HepG2 (cell line): Measurements from ENCODE around the gene TGM1. TPM values are rescaled to one million over a fixed set of nuclear protein-coding genes. Genes with fewer than 3 reads are reported as not detected.
A peak's percentile ranks its signal among the peaks of the same experiment; 100 is the strongest.

Experiments
- ARNT2 ChIP-seq: sonication (generic); formaldehyde crosslinking; IDR thresholded peaks from 2 replicates; pipeline ENCODE4 v1.8.0; 2022; ENCODE audit warnings: mild to moderate bottlenecking, low read depth, missing genetic modification reagents, moderate library complexity
- ASH2L ChIP-seq: fragments of 300-600, 200-600 bp; sonication (generic); IDR thresholded peaks from 2 replicates; pipeline ENCODE4 v1.7.0; 2017; ENCODE audit warnings: low read depth, mild to moderate bottlenecking, moderate library complexity, mixed read lengths, low read length; ENCODE audit not compliant: insufficient read length
- CERS6 ChIP-seq: sonication (generic); formaldehyde crosslinking; IDR thresholded peaks from 2 replicates; pipeline ENCODE4 v1.5.0; 2020; ENCODE audit warnings: missing genetic modification reagents
- EEA1 ChIP-seq: sonication (generic); formaldehyde crosslinking; IDR thresholded peaks from 2 replicates; pipeline ENCODE4 v1.5.1; 2020; ENCODE audit warnings: mild to moderate bottlenecking, missing genetic modification reagents, borderline replicate concordance
- ELF3 ChIP-seq: IDR thresholded peaks from 2 replicates; pipeline ENCODE4 v1.6.1; 2016; ENCODE audit warnings: missing genetic modification reagents, missing compliant biosample characterization
- GABPA ChIP-seq, 2 experiments: IDR thresholded peaks; 2 replicates each; pipeline ENCODE4 v1.6.1; 2011 to 2016; ENCODE audit warnings: low read depth in 2 of 2, low read length in 1 of 2, missing biosample characterization in 1 of 2, missing genetic modification characterization in 1 of 2
- HOXA3 ChIP-seq: sonication (generic); formaldehyde crosslinking; IDR thresholded peaks from 2 replicates; pipeline ENCODE4 v1.5.0; 2020; ENCODE audit warnings: missing genetic modification reagents
- NCOA5 ChIP-seq: sonication (generic); formaldehyde crosslinking; IDR thresholded peaks from 2 replicates; pipeline ENCODE4 v1.4.0; 2020; ENCODE audit warnings: missing genetic modification reagents
- PLRG1 ChIP-seq: fragments of 450-650 bp; conservative IDR thresholded peaks from 2 replicates; pipeline ENCODE4 v1.6.1; 2016
- SMARCE1 ChIP-seq: fragments of 450-650 bp; IDR thresholded peaks from 2 replicates; pipeline ENCODE4 v1.6.1; 2017; ENCODE audit warnings: borderline replicate concordance
- ZFP90 ChIP-seq: sonication (generic); formaldehyde crosslinking; IDR thresholded peaks from 2 replicates; pipeline ENCODE4 v1.8.0; 2022; ENCODE audit warnings: missing genetic modification reagents, mild to moderate bottlenecking, inconsistent platforms, borderline replicate concordance
- ZFYVE20 ChIP-seq: sonication (generic); formaldehyde crosslinking; IDR thresholded peaks from 2 replicates; pipeline ENCODE4 v1.8.0; 2023; ENCODE audit warnings: low read depth, mild to moderate bottlenecking, moderate library complexity, missing genetic modification reagents, borderline replicate concordance
- ZMYM2 ChIP-seq: sonication (generic); formaldehyde crosslinking; IDR thresholded peaks from 2 replicates; pipeline ENCODE4 v1.8.0; 2022; ENCODE audit warnings: mild to moderate bottlenecking, missing genetic modification reagents
- ZNF10 ChIP-seq: sonication (generic); formaldehyde crosslinking; IDR thresholded peaks from 2 replicates; pipeline ENCODE4 v1.4.0; 2020; ENCODE audit warnings: mild to moderate bottlenecking, low read depth, missing genetic modification reagents, borderline replicate concordance
- ZNF276 ChIP-seq: sonication (generic); formaldehyde crosslinking; IDR thresholded peaks from 2 replicates; pipeline ENCODE4 v1.4.0; 2020; ENCODE audit warnings: mild to moderate bottlenecking, low read depth, missing genetic modification reagents
- ZNF280B ChIP-seq: sonication (generic); formaldehyde crosslinking; IDR thresholded peaks from 2 replicates; pipeline ENCODE4 v1.5.0; 2020; ENCODE audit warnings: missing genetic modification reagents, mild to moderate bottlenecking, borderline replicate concordance
- ZNF331 ChIP-seq: sonication (generic); formaldehyde crosslinking; IDR thresholded peaks from 2 replicates; pipeline ENCODE4 v1.4.0; 2020; ENCODE audit warnings: missing genetic modification reagents
- ZNF503 ChIP-seq: sonication (generic); formaldehyde crosslinking; IDR thresholded peaks from 2 replicates; pipeline ENCODE4 v1.4.0; 2020; ENCODE audit warnings: missing genetic modification reagents
- ZNF513 ChIP-seq: sonication (generic); formaldehyde crosslinking; conservative IDR thresholded peaks from 2 replicates; pipeline ENCODE4 v1.5.0; 2020; ENCODE audit warnings: missing genetic modification reagents
- ZNF766 ChIP-seq: sonication (generic); formaldehyde crosslinking; IDR thresholded peaks from 2 replicates; pipeline ENCODE4 v1.5.0; 2020; ENCODE audit warnings: missing genetic modification reagents, borderline replicate concordance
- polyA plus RNA-seq, 8 experiments: library from polyadenylated mRNA; depleted of rRNA in 3 of 8; stranded (reverse) in 7 of 8; unstranded in 1 of 8; fragments of >200 nt; fragmentation: Illumina TruSeq in 4 of 8; extraction: Trizol in 4 of 8; gene quantifications; 2 replicates each; pipeline versions ENCODE4 v1.2.1 to v1.2.3, GENCODE V29; 2011 to 2016; ENCODE audit warnings: low read depth in 4 of 8, missing spikeins in 1 of 8, mixed read lengths in 1 of 8; ENCODE audit not compliant: insufficient read depth in 1 of 8
- total RNA-seq, 5 experiments: library from RNA; depleted of rRNA; stranded (reverse); fragments of >200 nt; fragmentation: Illumina TruSeq; extraction: Trizol; gene quantifications; 2 replicates each; pipeline ENCODE4 v1.2.3, GENCODE V29; 2016; ENCODE audit warnings: low read depth in 1 of 5

Gene TGM1
- total and polyA plus RNA-seq, 2 of the 13 experiments (the other 11 are each of a cell fraction or from before 2014, with no cell fraction given): 3.2 to 10.6 TPM

GRCh38 chr14:24212924-24213865, 49.8 kb downstream of the TGM1 start, which contains the start of gene CHMP4A (continued):
- TF ChIP-seq ZNF503 (peak; percentile 82), ZFP90 (peak; percentile 99), ZNF276 (CRISPR knock-in tag) (peak; percentile 96), ZNF331 (peak; percentile 88), ARNT2 (CRISPR knock-in tag) (peak; percentile 99), ZNF10 (CRISPR knock-in tag) (peak; percentile 69; the same call in 1 of the 2 replicates), SMARCE1 (no peak), ZNF766 (peak; percentile 98), PLRG1 (no peak), GABPA (IDR thresholded peaks at IDR 0.05; ENCODE audit: low read depth, low read length) (no peak), GABPA (CRISPR knock-in tag; IDR thresholded peaks at IDR 0.05; ENCODE audit: low read depth) (no peak), ZFYVE20 (CRISPR knock-in tag) (peak; percentile 80; the same call in 1 of the 2 replicates), ELF3 (CRISPR knock-in tag) (peak; percentile 99), NCOA5 (CRISPR knock-in tag) (0 out of 2 replicates have a peak, but pooled peaks have one; percentile 86), ASH2L (peak; percentile 98), ZNF513 (CRISPR knock-in tag) (peak; percentile 86; the same call in 1 of the 2 replicates), ZNF280B (CRISPR knock-in tag) (peak; percentile 99), ZMYM2 (CRISPR knock-in tag) (no peak), HOXA3 (CRISPR knock-in tag) (peak; percentile 99), EEA1 (CRISPR knock-in tag) (peak; percentile 99; the same call in 1 of the 2 replicates), CERS6 (peak; percentile 23; the same call in 1 of the 2 replicates)
